Caco-2 (cell line): ENCODE data around the gene TNFAIP8. TPM values are rescaled to one million over a fixed set of nuclear protein-coding genes. Genes with fewer than 3 reads are reported as not detected.

Experiments used
- BruUV-seq: library from RNA; stranded (reverse); fragments of 400-500 nt; replicated peaks from 2 replicates; lab custom pipeline; 2021; lab: Mats Ljungman, UMichigan
- CTCF ChIA-PET: fragments of 300-600 bp; sonication (Branson Sonifier 250); formaldehyde crosslinking; loops from one replicate; lab custom pipeline; 2022; ENCODE audit warnings: antibody characterized with exemption; lab: Charles Lee
- POLR2A ChIA-PET: fragments of 300-600 bp; sonication (Branson Sonifier 250); formaldehyde crosslinking; loops from one replicate; lab custom pipeline; 2022; ENCODE audit warnings: antibody characterized with exemption; lab: Charles Lee
- DNase-seq, 2 experiments: peaks; one replicate each; pipeline versions ENCODE4 v3.0.0 to v3.0.0-alpha.2; 2020 to 2022
- H3K27me3 ChIP-seq: replicated peaks from 2 replicates; pipeline ENCODE4 v1.6.0; 2011; ENCODE audit warnings: low read length; ENCODE audit not compliant: control insufficient read depth, insufficient read depth
- H3K36me3 ChIP-seq: 2 replicates; pipeline ENCODE4 v1.5.1; 2011; ENCODE audit warnings: low read length; ENCODE audit not compliant: control insufficient read depth, insufficient read depth
- H3K4me1 ChIP-seq: fragments of 250-450 bp; sonication (Bioruptor Pico); 2 replicates; pipeline ENCODE4 v1.5.1; 2020; ENCODE audit warnings: mild to moderate bottlenecking
- H3K4me3 ChIP-seq: 2 replicates; pipeline ENCODE4 v1.5.1; 2011; ENCODE audit warnings: low read depth, mild to moderate bottlenecking, control low read depth, low read length
- H3K9me3 ChIP-seq: fragments of 250-450 bp; sonication (Bioruptor Pico); 2 replicates; pipeline ENCODE4 v1.5.1; 2020; ENCODE audit warnings: mild to moderate bottlenecking, moderate library complexity
- H3K27ac Mint-ChIP-seq: one replicate; pipeline ENCODE4 v1.8.0; 2022; ENCODE audit warnings: mixed read lengths; ENCODE audit not compliant: unreplicated experiment
- H3K27me3 Mint-ChIP-seq: one replicate; pipeline ENCODE4 v1.8.0; 2022; ENCODE audit warnings: mixed read lengths; ENCODE audit not compliant: insufficient read depth, unreplicated experiment
- H3K36me3 Mint-ChIP-seq: one replicate; pipeline ENCODE4 v1.8.0; 2022; ENCODE audit warnings: mild to moderate bottlenecking, mixed read lengths; ENCODE audit not compliant: insufficient read depth, unreplicated experiment
- H3K4me1 Mint-ChIP-seq: one replicate; pipeline ENCODE4 v1.8.0; 2022; ENCODE audit warnings: low read depth, mixed read lengths; ENCODE audit not compliant: unreplicated experiment
- H3K4me3 Mint-ChIP-seq: one replicate; pipeline ENCODE4 v1.8.0; 2022; ENCODE audit warnings: mild to moderate bottlenecking, moderate library complexity, mixed read lengths; ENCODE audit not compliant: unreplicated experiment
- H3K9me3 Mint-ChIP-seq: one replicate; pipeline ENCODE4 v1.8.0; 2022; ENCODE audit warnings: mixed read lengths; ENCODE audit not compliant: unreplicated experiment
- CTCF ChIP-seq, 2 experiments: fragments of 200-600 bp in 1 of 2; IDR thresholded peaks; 1 replicate in 1 of 2; 2 replicates in 1 of 2; pipeline versions ENCODE4 v1.5.1 to v1.8.0; 2011 to 2022; ENCODE audit warnings: antibody characterized with exemption in 1 of 2, control low read depth in 1 of 2, inconsistent platforms in 1 of 2, low read depth in 1 of 2, low read length in 1 of 2, mild to moderate bottlenecking in 1 of 2, moderate library complexity in 1 of 2; ENCODE audit not compliant: insufficient read depth in 1 of 2, severe bottlenecking in 1 of 2, unreplicated experiment in 1 of 2
- intact Hi-C: fragments of 100-400 bp; cut with micrococcal nuclease; formaldehyde crosslinking; loops from one replicate; pipeline ENCODE4 v1.10.0; 2022; ENCODE audit not compliant: unreplicated experiment
- total RNA-seq: library from RNA; stranded (reverse); gene quantifications from 2 replicates; pipeline ENCODE4 v1.2.3, GENCODE V29; 2022

Gene TNFAIP8
- total RNA-seq, 1 experiment from 2014 or later = 7.4 TPM

GRCh38 chr5:119402555-119402954 is 46.7 kb downstream of the TNFAIP8 start:
- no peaks in the 10 kb centered on the region for H3K27me3 Mint-ChIP-seq
- TF ChIP-seq CTCF (IDR thresholded peaks at IDR 0.05; ENCODE audit: insufficient read depth in 1 of 2, low read depth in 1 of 2, low read length in 1 of 2, severe bottlenecking in 1 of 2, unreplicated experiment in 1 of 2) = no peak
- H3K27ac Mint-ChIP-seq = no peak overlapping the region
- no peaks in the 10 kb centered on the region for H3K27me3 ChIP-seq
- no peaks in the 10 kb centered on the region for H3K9me3 ChIP-seq
- H3K36me3 Mint-ChIP-seq = no peaks in the 10 kb centered on the region
- no peak for DNase-seq
- peaks cover 8% of the 10 kb centered on the region; the same call in 1 of the 2 replicates for H3K4me1 ChIP-seq
- H3K4me3 Mint-ChIP-seq = no peak overlapping the region
- BruUV-seq = no TSS peak
- H3K36me3 ChIP-seq = no peaks in the 10 kb centered on the region
- intact Hi-C loops = no loop called here
- peaks cover 7% of the 10 kb centered on the region for H3K4me1 Mint-ChIP-seq
- CTCF ChIA-PET = no interaction called here
- POLR2A ChIA-PET = no interaction called here
- H3K9me3 Mint-ChIP-seq = no peaks in the 10 kb centered on the region
- no peak overlapping the region for H3K4me3 ChIP-seq

GRCh38 chr5:119404033-119404432 is 48.2 kb downstream of the TNFAIP8 start:
- DNase-seq = no peak
- BruUV-seq = no TSS peak
- no peaks in the 10 kb centered on the region for H3K9me3 Mint-ChIP-seq
- no peak overlapping the region for H3K4me3 Mint-ChIP-seq
- H3K27me3 Mint-ChIP-seq = no peaks in the 10 kb centered on the region
- H3K4me1 Mint-ChIP-seq = peaks cover 7% of the 10 kb centered on the region
- H3K27me3 ChIP-seq = no peaks in the 10 kb centered on the region
- ChIA-PET CTCF (no interaction called here), POLR2A (no interaction called here)
- intact Hi-C loops = no loop called here
- H3K4me1 ChIP-seq = peaks cover 8% of the 10 kb centered on the region; the same call in 1 of the 2 replicates
- H3K36me3 Mint-ChIP-seq = no peaks in the 10 kb centered on the region
- H3K36me3 ChIP-seq = no peaks in the 10 kb centered on the region
- H3K4me3 ChIP-seq = no peak overlapping the region
- TF ChIP-seq CTCF (IDR thresholded peaks at IDR 0.05; ENCODE audit: insufficient read depth in 1 of 2, low read depth in 1 of 2, low read length in 1 of 2, severe bottlenecking in 1 of 2, unreplicated experiment in 1 of 2) = no peak
- H3K9me3 ChIP-seq = no peaks in the 10 kb centered on the region
- H3K27ac Mint-ChIP-seq = no peak overlapping the region

GRCh38 chr5:119405419-119405818 is 49.6 kb downstream of the TNFAIP8 start:
- intact Hi-C loops = no loop called here
- Mint-ChIP-seq H3K36me3 (no peaks in the 10 kb centered on the region), H3K4me1 (no peaks in the 10 kb centered on the region), H3K27ac (no peak overlapping the region), H3K4me3 (no peak overlapping the region), H3K9me3 (no peaks in the 10 kb centered on the region), H3K27me3 (no peaks in the 10 kb centered on the region)
- CTCF ChIA-PET = no interaction called here
- POLR2A ChIA-PET = no interaction called here
- TF ChIP-seq CTCF (IDR thresholded peaks at IDR 0.05; ENCODE audit: insufficient read depth in 1 of 2, low read depth in 1 of 2, low read length in 1 of 2, severe bottlenecking in 1 of 2, unreplicated experiment in 1 of 2) = no peak
- Histone ChIP-seq H3K36me3 (no peaks in the 10 kb centered on the region; the same call in 1 of the 2 replicates), H3K4me3 (no peak overlapping the region), H3K9me3 (no peaks in the 10 kb centered on the region), H3K4me1 (peaks cover 2% of the 10 kb centered on the region; the same call in 1 of the 2 replicates), H3K27me3 (no peaks in the 10 kb centered on the region)
- no TSS peak for BruUV-seq
- DNase-seq = no peak
